Loucy (cell line): ENCODE results near the gene SHCBP1L.

ENCODE experiments used
- H2AFZ ChIP-seq: fragments of 200-600 bp; sonication (generic); 2 replicates; pipeline ENCODE4 v1.6.0; 2016; ENCODE audit warnings: antibody characterized with exemption, mild to moderate bottlenecking, low read length, moderate library complexity
- H3F3A ChIP-seq: fragments of 200-600 bp; 2 replicates; pipeline ENCODE4 v1.6.0; 2016; ENCODE audit warnings: antibody characterized with exemption, low read depth, mild to moderate bottlenecking
- H3K27me3 ChIP-seq: fragments of 200-600 bp; sonication (generic); 2 replicates; pipeline ENCODE4 v1.6.1; 2014; ENCODE audit warnings: low read length, mild to moderate bottlenecking; ENCODE audit not compliant: insufficient read depth, poor library complexity, severe bottlenecking
- H3K36me3 ChIP-seq: fragments of 200-600 bp; sonication (generic); 2 replicates; pipeline ENCODE4 v1.6.1; 2016; ENCODE audit warnings: low read length; ENCODE audit not compliant: insufficient read depth
- H3K4me1 ChIP-seq: fragments of 200-600 bp; sonication (generic); 2 replicates; pipeline ENCODE4 v1.5.1; 2014; ENCODE audit warnings: low read length, mild to moderate bottlenecking; ENCODE audit not compliant: insufficient read depth, poor library complexity, severe bottlenecking
- H3K4me2 ChIP-seq: fragments of 200-600 bp; sonication (generic); 2 replicates; pipeline ENCODE4 v1.6.0; 2014; ENCODE audit warnings: antibody characterized with exemption, low read length, low read depth, mild to moderate bottlenecking; ENCODE audit not compliant: poor library complexity, severe bottlenecking
- H3K4me3 ChIP-seq: fragments of 200-600 bp; sonication (generic); 2 replicates; pipeline ENCODE4 v1.5.1; 2014; ENCODE audit warnings: low read length, mild to moderate bottlenecking, mixed read lengths; ENCODE audit not compliant: poor library complexity, severe bottlenecking
- H3K79me2 ChIP-seq: fragments of 200-600 bp; sonication (generic); 2 replicates; pipeline ENCODE4 v1.6.1; 2014; ENCODE audit warnings: low read length; ENCODE audit not compliant: insufficient read depth
- H3K9ac ChIP-seq: fragments of 200-600 bp; sonication (generic); 2 replicates; pipeline ENCODE4 v1.6.0; 2014; ENCODE audit warnings: mild to moderate bottlenecking, low read depth, low read length, moderate library complexity; ENCODE audit not compliant: poor library complexity, severe bottlenecking
- H3K9me2 ChIP-seq: fragments of 200-600 bp; sonication (generic); replicated peaks from 2 replicates; pipeline ENCODE4 v1.6.1; 2016; ENCODE audit warnings: low read depth, low read length, mixed read lengths
- H3K9me3 ChIP-seq: fragments of 200-600 bp; sonication (generic); 2 replicates; pipeline ENCODE4 v1.6.1; 2014; ENCODE audit warnings: mild to moderate bottlenecking, antibody characterized with exemption, low read length, low read depth; ENCODE audit not compliant: insufficient read depth
- H4K20me1 ChIP-seq: fragments of 200-600 bp; sonication (generic); 2 replicates; pipeline ENCODE4 v1.6.0; 2014; ENCODE audit warnings: antibody characterized with exemption, low read length, mild to moderate bottlenecking; ENCODE audit not compliant: insufficient read depth, poor library complexity, severe bottlenecking
- CTCF ChIP-seq: fragments of 200-600 bp; sonication (generic); conservative IDR thresholded peaks from 2 replicates; pipeline ENCODE4 v1.5.1; 2014; ENCODE audit warnings: mild to moderate bottlenecking, antibody characterized with exemption, low read length
- EZH2phosphoT487 ChIP-seq: fragments of 200-600 bp; IDR thresholded peaks from 2 replicates; pipeline ENCODE4 v1.6.1; 2018; ENCODE audit warnings: antibody characterized with exemption, mild to moderate bottlenecking, moderate library complexity, borderline replicate concordance

Gene SHCBP1L

GRCh38 chr1:182977480-182977879 lies 24.5 kb upstream of the SHCBP1L start:
- Histone ChIP-seq H3K4me3 (no peak overlapping the region), H2AFZ (no peak overlapping the region), H3K27me3 (no peaks in the 10 kb centered on the region), H3F3A (no peaks in the 10 kb centered on the region), H3K4me1 (no peaks in the 10 kb centered on the region), H3K79me2 (no peaks in the 10 kb centered on the region), H4K20me1 (no peaks in the 10 kb centered on the region), H3K36me3 (no peaks in the 10 kb centered on the region), H3K9ac (no peak overlapping the region), H3K9me3 (no peaks in the 10 kb centered on the region), H3K4me2 (no peak overlapping the region), H3K9me2 (no peaks in the 10 kb centered on the region)
- TF ChIP-seq CTCF (no peak), EZH2phosphoT487 (no peak)

GRCh38 chr1:182974506-182975191 lies 21.7 kb upstream of the SHCBP1L start:
- Histone ChIP-seq H3K4me1 (no peaks in the 10 kb centered on the region), H4K20me1 (no peaks in the 10 kb centered on the region), H3F3A (no peaks in the 10 kb centered on the region), H3K36me3 (no peaks in the 10 kb centered on the region), H3K27me3 (no peaks in the 10 kb centered on the region), H3K4me2 (no peak overlapping the region), H3K9me2 (no peaks in the 10 kb centered on the region), H3K9ac (no peak overlapping the region), H2AFZ (0 out of 2 replicates have a peak overlapping the region, but pooled peaks have one; percentile 6), H3K79me2 (no peaks in the 10 kb centered on the region), H3K4me3 (no peak overlapping the region), H3K9me3 (no peaks in the 10 kb centered on the region)
- no peak for TF ChIP-seq CTCF
- TF ChIP-seq EZH2phosphoT487 = no peak

- Histone ChIP-seq H4K20me1 (no peaks in the 10 kb centered on the region), H3K36me3 (no peaks in the 10 kb centered on the region), H3K9me3 (no peaks in the 10 kb centered on the region), H3K27me3 (no peaks in the 10 kb centered on the region), H3K9ac (no peak overlapping the region), H3K4me2 (no peak overlapping the region), H3F3A (no peaks in the 10 kb centered on the region), H2AFZ (no peak overlapping the region), H3K4me3 (no peak overlapping the region), H3K79me2 (no peaks in the 10 kb centered on the region), H3K4me1 (no peaks in the 10 kb centered on the region), H3K9me2 (no peaks in the 10 kb centered on the region)
- TF ChIP-seq EZH2phosphoT487 = no peak
- TF ChIP-seq CTCF = no peak
Observed at GRCh38 chr1:182972829-182973228, 19.9 kb upstream of the SHCBP1L start.
